Germinal center (tissue), 1 donor: ENCODE data around the gene CLCN7.
A peak's percentile ranks its signal among the peaks of the same experiment; 100 is the strongest.

ENCODE experiments used
- DNase-seq: peaks from one replicate; pipeline ENCODE4 v3.0.0; 2012; ENCODE audit warnings: mixed read lengths, low spot score

Gene CLCN7

GRCh38 chr16:1474796-1475551 is at the start of gene CLCN7:
TSS of gene CLCN7 (minus strand) at chr16:1475028. CDS start at chr16:1474974, 54 bp downstream.
- peak; percentile 94 for DNase-seq

GRCh38 chr16:1524366-1524765 is 49.5 kb upstream of the CLCN7 start:
- no peak for DNase-seq

GRCh38 chr16:1523581-1524245 is 48.9 kb upstream of the CLCN7 start:
- no peak for DNase-seq

- DNase-seq: no peak
These were observed 45.6 kb upstream of the CLCN7 start for GRCh38 chr16:1520461-1520860.

- DNase-seq: no peak
These were observed 45.0 kb upstream of the CLCN7 start for GRCh38 chr16:1519831-1520230.

GRCh38 chr16:1518626-1519135 is 43.9 kb upstream of the CLCN7 start:
- DNase-seq: no peak

GRCh38 chr16:1514507-1514906 is 39.7 kb upstream of the CLCN7 start:
- no peak for DNase-seq

GRCh38 chr16:1512774-1513173 is 37.9 kb upstream of the CLCN7 start:
- DNase-seq: no peak

GRCh38 chr16:1511662-1512569 is 37.1 kb upstream of the CLCN7 start:
- DNase-seq: no peak

- DNase-seq: no peak
These were observed 36.1 kb upstream of the CLCN7 start for GRCh38 chr16:1510941-1511351.

- DNase-seq: no peak
These were observed 35.4 kb upstream of the CLCN7 start for GRCh38 chr16:1510272-1510671.

GRCh38 chr16:1509307-1510221 is 34.7 kb upstream of the CLCN7 start:
- DNase-seq: no peak

GRCh38 chr16:1508494-1509187 is 33.8 kb upstream of the CLCN7 start:
- no peak for DNase-seq

GRCh38 chr16:1506494-1507213 is 31.8 kb upstream of the CLCN7 start:
- no peak for DNase-seq

- no peak for DNase-seq
These were observed 31.1 kb upstream of the CLCN7 start for GRCh38 chr16:1505912-1506311.

GRCh38 chr16:1505073-1505844 is 30.4 kb upstream of the CLCN7 start:
- DNase-seq: no peak

GRCh38 chr16:1503110-1503955 is 28.5 kb upstream of the CLCN7 start:
- DNase-seq: no peak
